NB4 (cell line): ENCODE data around the gene GATA5.

Experiments used
- DNase-seq: peaks from one replicate; pipeline ENCODE4 v3.0.0; 2010; ENCODE audit warnings: low read depth
- H3K4me3 ChIP-seq: one replicate; pipeline ENCODE4 v1.5.1; 2011; ENCODE audit warnings: mild to moderate bottlenecking, low read depth, low read length, moderate library complexity
- CTCF ChIP-seq: IDR thresholded peaks from one replicate; pipeline ENCODE4 v1.5.1; 2012; ENCODE audit warnings: low read depth, low read length
- MAX ChIP-seq: IDR thresholded peaks from 2 replicates; pipeline ENCODE4 v1.6.1; 2011; ENCODE audit warnings: low read depth, low read length
- MYC ChIP-seq: IDR thresholded peaks from 2 replicates; pipeline ENCODE4 v1.6.1; 2011; ENCODE audit warnings: low read depth, low read length
- POLR2A ChIP-seq: IDR thresholded peaks from 2 replicates; pipeline ENCODE4 v1.6.1; 2011; ENCODE audit warnings: mild to moderate bottlenecking; ENCODE audit not compliant: insufficient read length; ENCODE audit errors: extremely low read depth

The GATA5 gene

GRCh38 chr20:62424249-62425107 lies 51.3 kb downstream of the GATA5 start:
- DNase-seq = no peak
- no peak overlapping the region for H3K4me3 ChIP-seq
- TF ChIP-seq MYC = no peak
- TF ChIP-seq CTCF = no peak
- TF ChIP-seq MAX = no peak
- TF ChIP-seq POLR2A = no peak

GRCh38 chr20:62423326-62423706 lies 52.5 kb downstream of the GATA5 start:
- no peak for DNase-seq
- TF ChIP-seq POLR2A (no peak), CTCF (no peak), MYC (no peak), MAX (no peak)
- H3K4me3 ChIP-seq = no peak overlapping the region

- no peak for TF ChIP-seq POLR2A
- TF ChIP-seq CTCF = no peak
- no peak overlapping the region for H3K4me3 ChIP-seq
- DNase-seq = no peak
Observed at GRCh38 chr20:62422636-62423325, 53.0 kb downstream of the GATA5 start.

GRCh38 chr20:62421716-62421990 lies 54.1 kb downstream of the GATA5 start:
- DNase-seq = no peak
- TF ChIP-seq POLR2A (no peak), CTCF (no peak), MYC (no peak), MAX (no peak)
- no peak overlapping the region for H3K4me3 ChIP-seq

GRCh38 chr20:62420846-62421715 lies 54.7 kb downstream of the GATA5 start:
- no peak overlapping the region for H3K4me3 ChIP-seq
- no peak for DNase-seq
- TF ChIP-seq POLR2A = no peak
- TF ChIP-seq CTCF = no peak
- TF ChIP-seq MAX = peak; percentile 34; the same call in 1 of the 2 replicates
- TF ChIP-seq MYC = no peak
